Measurements from ENCODE around the gene ZNF700.
"Not testable (repeated sequence)": the region's sequence is repeated elsewhere in the genome, so short reads cannot be mapped to it uniquely, and the experiment has no call there.

The ZNF700 gene

GRCh38 chr19:11987405-11988281, 62.7 kb downstream of the ZNF700 start:
- CTCF ChIA-PET = interaction anchor here (0.8 to 11.0 kb wide), 30 partner anchors 10 to 328 kb away, joined by 3 to 111 read pairs (median 6); partner anchors contain the start of genes ZNF136, ZNF20, ZNF433 and ZNF491
- POLR2A ChIA-PET = interaction anchor here (0.5 to 2.7 kb wide), 15 partner anchors 7 to 345 kb away, joined by 3 to 18 read pairs (median 6); partner anchors contain the start of genes ZNF20, ZNF433, ZNF44 and ZNF491
- no peak for TF ChIP-seq CTCF (IDR thresholded peaks at IDR 0.05; ENCODE audit: control extremely low read depth, extremely low read depth, low read depth, missing control alignments)
- DNase-seq (ENCODE audit: extremely low spot score) = peak; percentile 92

GRCh38 chr19:11989112-11989456, 64.2 kb downstream of the ZNF700 start:
- DNase-seq (ENCODE audit: extremely low spot score) = no peak
- CTCF ChIA-PET = interaction anchor here (0.6 to 11.0 kb wide), 25 partner anchors 9 to 252 kb away, joined by 3 to 111 read pairs (median 7); partner anchors contain the start of genes ZNF20, ZNF433, ZNF491 and ZNF700
- TF ChIP-seq CTCF (IDR thresholded peaks at IDR 0.05; ENCODE audit: control extremely low read depth, extremely low read depth, low read depth, missing control alignments) = no peak
- POLR2A ChIA-PET = interaction anchor here (0.6 to 2.7 kb wide), 9 partner anchors 11 to 948 kb away, joined by 3 to 13 read pairs (median 6); partner anchors contain the start of genes ZNF44, ZNF491, ZNF700 and ZNF763

GRCh38 chr19:11991921-11992320, 67.0 kb downstream of the ZNF700 start:
- POLR2A ChIA-PET = interaction anchor here (0.7 kb wide), 1 partner anchor 27 kb away, joined by 3 read pairs; the partner anchor contains the start of gene ZNF763
- CTCF ChIA-PET = interaction anchor here (1.0 to 11.0 kb wide), 4 partner anchors 29 to 195 kb away, joined by 3 to 111 read pairs (median 70); partner anchors contain the start of genes ZNF491, ZNF700 and ZNF763
- not testable (repeated sequence) for DNase-seq (ENCODE audit: extremely low spot score)

GRCh38 chr19:11995174-11995573, 70.3 kb downstream of the ZNF700 start:
- no peak for DNase-seq (ENCODE audit: extremely low spot score)
- no peak for TF ChIP-seq CTCF (IDR thresholded peaks at IDR 0.05; ENCODE audit: control extremely low read depth, extremely low read depth, low read depth, missing control alignments)
- ChIA-PET POLR2A (interaction anchor here (0.7 kb wide), 1 partner anchor 8 kb away, joined by 4 read pairs; no protein-coding TSS in a partner anchor), CTCF (interaction anchor here (1.3 kb wide), 1 partner anchor 71 kb away, joined by 4 read pairs; the partner anchor contains the start of gene ZNF700)
